GM18520 (cell line): Measurements from ENCODE around the gene RNU1-1.
"Not testable (repeated sequence)": the region's sequence is repeated elsewhere in the genome, so short reads cannot be mapped to it uniquely, and the experiment has no call there.

Experiments
- ATAC-seq: cut with Tn5 transposase; IDR thresholded peaks from one replicate; pipeline ENCODE4 v1.9.1; 2021; ENCODE audit not compliant: unreplicated experiment

Gene RNU1-1

DNA sequence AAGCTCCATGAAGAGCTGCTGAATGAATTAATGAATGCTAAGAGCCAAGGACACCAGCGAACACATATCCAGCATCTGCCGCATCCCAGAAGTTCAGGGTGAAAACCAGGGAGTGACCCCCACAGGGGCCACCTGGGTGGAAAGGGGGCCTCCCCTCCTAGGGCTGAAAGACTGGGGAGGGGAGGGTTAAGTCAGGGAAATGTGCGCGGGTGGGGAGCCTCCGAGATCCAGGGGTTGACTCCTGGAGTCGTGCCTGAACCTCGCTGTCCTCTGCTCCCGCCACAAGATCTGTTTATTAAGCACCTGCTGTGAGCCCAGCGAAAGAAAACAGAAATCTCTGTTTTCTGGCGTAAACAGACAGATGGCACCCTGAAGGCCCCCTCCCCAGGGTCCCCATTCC, 16.0 kb downstream of the RNU1-1 start:
- not testable (repeated sequence) for ATAC-seq

DNA sequence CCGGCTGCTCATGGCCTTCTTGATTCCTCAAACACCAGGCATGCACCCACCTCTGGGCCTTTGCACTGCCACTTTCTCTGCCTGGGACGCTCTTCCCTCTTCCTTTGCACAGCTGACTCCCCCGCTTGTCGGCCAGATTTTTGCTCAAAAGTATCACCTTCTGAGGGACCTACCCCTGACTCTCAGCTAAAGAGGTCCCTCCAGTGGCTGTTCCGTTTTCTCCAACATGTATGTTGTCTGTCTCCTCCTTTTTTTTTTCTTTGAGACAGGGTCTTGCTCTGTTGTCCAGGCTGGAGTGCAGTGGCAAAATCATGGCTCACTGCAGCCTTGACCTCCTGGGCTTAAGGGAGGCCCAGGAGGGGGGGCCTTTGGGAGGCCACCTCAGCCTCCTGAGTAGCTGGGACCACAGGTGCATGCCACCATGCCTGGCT, 16.6 kb downstream of the RNU1-1 start:
- ATAC-seq: not testable (repeated sequence)

DNA sequence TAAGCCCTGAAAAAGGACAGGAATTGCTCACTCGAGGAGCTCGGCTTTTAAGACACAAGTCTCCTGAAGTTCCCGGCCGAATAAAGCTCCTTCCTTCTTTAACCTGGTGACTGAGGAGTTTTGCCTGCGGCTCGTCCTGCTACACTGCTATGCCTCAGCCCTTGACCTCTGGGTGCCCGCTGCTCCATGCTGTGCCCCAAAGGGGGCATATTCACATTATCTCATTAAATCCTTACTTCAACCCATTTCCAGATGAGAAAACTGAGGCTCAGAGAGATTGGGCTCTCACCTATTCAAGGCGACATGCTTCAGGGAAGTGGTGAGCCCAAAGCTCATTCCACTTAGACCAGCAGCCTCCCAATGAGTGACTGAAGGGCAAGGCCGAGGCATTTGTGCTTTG, 20.4 kb downstream of the RNU1-1 start:
- ATAC-seq: not testable (repeated sequence)

DNA sequence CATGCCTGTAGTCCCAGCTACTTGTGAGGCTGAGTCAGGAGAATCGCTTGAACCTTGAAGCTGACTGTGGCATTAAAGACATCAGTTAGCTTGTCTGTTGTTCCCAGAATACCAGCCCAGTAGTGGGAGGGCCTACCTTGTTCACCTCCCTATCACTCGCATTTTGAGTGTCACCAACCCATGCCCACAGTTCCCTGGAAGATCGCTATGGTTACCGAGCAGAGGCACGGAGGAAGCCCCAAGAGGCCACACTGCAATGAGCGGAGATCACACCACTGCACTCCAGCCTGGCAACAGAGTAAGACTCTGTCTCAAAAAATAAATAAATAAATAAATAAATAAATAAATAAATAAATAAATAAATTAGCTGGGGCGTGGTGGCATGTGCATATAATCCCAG, 21.1 kb downstream of the RNU1-1 start:
- ATAC-seq: not testable (repeated sequence)

DNA sequence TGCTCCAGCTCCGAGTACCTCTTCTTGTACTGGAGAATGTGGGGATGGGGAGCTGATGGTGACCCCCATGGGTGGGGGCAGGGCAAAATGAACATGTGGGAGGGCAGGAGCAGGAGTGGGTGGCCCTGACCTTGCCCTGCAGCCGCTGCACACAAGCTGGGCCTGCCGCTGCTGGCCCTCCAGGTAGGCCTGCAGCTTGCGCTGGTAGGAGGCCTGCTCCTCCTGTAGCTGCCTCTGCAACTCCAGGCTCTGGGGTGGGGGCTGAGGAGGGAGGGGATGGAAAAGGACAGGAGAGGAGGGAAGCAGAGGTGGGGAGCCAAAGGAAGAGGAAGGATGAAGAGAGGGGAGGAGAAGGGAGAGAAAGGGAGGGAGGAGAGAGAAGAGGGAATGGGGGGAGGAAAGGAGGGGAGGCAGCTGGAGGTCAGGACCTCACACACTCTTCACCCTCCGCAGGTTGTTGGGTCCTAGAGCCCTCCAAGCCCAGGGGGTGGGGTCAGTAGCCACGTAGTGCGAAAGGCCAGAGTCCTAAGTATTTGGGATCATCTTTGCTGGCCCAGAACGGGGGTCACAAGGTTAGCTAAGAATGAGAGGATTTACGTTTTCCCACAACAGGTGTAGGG, 22.9 kb downstream of the RNU1-1 start:
- no peak for ATAC-seq

DNA sequence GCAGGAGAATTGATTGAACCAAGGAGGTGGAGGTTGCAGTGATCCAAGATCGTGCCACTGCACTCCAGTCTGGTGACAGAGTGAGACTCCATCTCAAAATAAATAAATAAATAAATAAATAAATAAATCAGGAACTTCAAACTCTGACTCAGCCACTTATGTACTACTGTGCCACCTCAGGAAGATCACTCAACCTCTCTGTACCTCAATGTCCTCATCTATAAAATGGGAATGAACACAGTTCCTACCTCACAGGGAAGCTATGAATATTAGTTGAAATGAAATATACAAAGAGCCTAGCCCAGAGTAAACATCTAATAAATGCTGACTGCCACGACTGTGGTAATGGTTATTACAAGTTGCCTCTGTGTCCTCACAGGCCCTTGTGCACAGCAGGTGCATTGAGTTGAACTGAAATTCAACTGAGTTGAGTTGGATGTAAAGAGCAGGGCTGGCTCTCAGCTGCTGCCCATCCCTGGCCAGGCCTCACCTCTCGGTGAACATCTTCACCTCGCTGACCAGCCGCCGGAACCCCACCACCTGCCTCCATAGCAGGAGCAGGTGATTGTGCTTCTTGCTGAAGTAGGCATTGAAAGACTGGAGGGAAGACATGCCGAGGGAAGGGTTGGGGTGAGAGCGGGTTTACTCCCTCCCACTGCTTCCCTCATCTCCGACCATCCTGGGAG, 24.7 kb downstream of the RNU1-1 start:
- not testable (repeated sequence) for ATAC-seq

DNA sequence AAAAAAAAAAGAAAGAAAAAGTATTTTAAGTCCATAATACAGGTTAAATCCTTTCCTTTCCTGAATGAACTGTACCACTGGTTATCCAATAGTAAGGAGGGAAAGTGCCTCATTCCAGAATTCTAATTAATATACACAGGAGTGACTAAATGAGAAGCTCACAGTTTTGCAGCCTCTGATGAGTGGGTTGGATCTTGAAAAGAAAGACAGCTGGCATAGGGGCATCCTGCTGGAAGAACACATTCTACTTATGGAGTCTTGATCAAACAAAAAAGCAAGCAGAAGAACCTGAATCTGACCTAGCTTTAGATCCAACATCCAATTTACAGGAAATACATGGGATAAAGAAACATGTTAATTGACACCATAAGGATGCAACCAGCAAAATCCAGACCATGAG, 27.1 kb downstream of the RNU1-1 start:
- ATAC-seq: not testable (repeated sequence)

DNA sequence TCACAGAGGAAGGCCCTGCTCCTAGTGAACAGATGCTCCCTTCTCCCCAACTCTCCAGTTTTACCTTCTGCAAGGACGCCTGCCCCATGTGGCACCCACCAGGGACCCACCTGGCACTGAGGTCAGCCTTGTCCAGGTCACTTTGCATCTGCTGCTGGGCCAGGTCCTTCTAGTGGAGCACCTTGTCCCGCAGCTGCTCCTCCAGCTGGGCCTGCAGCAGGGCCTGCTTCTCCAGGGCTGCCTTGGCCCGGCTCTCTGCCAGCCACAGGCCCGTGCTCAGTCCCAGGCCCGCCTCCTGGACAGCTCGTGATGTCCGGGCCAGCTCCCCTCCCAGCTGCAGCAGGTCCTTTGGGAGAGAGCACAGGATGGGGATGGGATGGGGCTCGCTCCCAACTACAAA, 27.8 kb downstream of the RNU1-1 start:
- ATAC-seq: not testable (repeated sequence)

DNA sequence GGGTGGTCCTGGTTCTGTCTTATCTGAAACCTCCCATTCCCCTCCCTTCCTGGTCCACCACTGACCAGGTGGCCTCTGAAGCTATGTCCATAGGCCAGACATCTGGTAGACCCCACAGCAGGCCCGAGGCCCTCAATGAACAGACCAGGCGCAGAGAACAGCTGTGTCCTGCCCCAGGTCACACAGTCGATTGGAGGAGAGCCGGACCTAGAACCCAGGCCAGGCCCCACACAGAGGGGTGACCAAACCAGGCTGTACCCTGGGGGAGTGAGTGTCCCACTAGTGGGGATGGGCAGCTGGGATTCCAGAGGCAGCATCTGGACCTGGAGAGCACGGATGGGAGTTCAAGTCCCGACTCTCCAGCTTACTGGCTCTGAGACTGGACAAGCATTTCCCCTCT, 29.2 kb downstream of the RNU1-1 start:
- no peak for ATAC-seq

DNA sequence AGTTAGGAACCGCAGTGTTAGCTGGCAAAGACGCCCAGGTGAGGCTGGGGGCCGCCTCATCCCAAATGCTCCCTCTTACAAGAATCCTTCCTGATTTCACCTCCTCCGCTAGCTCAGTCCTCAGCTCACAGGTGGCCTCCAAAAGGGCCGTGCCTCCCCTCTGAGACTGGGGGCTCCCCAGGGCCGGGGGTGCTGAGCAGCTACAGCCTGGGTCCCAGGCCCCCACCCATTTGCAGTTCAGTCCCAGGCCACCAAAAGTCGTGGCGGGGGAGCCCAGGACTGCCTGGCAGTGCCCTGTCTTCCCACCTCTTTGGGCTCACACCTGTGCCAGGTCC, 29.6 kb downstream of the RNU1-1 start:
- no peak for ATAC-seq

DNA sequence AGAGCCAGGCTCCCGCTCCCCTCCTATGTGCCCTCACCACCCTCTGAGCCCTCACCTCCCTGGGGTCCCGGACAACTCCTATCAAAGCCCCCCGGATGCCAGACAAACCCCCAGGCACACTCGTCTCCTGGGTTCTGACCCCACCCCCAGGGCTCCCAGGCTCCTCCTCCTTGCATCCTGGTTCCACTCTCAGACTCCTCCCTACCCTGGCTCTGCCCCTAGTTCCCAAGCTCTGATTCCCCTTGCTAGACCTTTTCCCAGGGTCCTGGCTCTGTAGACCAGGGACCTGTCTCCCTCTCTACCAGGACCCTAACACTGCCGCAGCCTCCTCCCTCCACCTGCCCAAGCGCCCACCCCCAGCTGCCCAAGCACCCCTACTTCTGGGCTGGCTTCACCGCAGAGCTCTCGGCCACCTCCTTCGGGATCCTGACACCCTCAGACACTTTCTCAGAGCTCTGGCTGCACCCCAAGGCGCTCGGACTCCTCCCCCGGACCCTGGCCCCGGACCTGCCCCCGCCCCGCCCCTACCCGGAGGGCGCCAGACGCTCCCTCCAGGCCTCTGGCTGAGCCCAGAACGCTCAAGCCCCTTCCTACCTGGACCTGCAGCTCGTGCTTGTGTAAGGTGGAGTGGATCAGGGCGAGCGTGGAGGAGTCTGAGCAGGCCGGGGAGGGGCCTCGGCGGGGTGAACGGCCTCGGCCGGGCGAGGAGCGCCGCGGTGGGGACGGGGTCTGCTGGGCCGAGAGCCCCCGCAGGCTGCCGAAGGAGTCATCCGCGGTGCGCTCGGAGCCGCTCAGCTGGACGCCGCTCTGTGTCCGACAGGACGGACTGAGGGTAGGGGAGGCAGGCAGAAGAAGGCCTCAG, 30.2 kb downstream of the RNU1-1 start:
- ATAC-seq: not testable (repeated sequence)

DNA sequence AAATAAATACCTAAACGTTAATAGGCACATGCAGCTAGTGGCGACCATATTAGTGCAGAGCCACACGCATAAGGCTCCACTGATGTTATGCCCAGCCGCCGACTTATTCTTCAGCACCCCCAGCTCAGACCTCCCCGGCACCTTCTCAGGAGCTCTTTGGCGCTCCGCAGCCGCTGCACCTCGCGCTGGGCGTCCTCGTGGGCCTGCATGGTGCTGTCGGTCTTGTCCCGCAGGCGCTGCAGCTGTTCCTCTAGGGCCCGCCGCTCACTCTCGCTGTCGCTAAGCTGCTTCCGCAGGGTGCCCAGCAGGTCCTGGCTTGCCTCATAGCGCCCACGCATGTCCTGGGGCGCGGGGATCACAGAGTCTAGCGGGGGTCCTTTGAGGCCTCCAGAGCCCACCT, 30.9 kb downstream of the RNU1-1 start:
- not testable (repeated sequence) for ATAC-seq

DNA sequence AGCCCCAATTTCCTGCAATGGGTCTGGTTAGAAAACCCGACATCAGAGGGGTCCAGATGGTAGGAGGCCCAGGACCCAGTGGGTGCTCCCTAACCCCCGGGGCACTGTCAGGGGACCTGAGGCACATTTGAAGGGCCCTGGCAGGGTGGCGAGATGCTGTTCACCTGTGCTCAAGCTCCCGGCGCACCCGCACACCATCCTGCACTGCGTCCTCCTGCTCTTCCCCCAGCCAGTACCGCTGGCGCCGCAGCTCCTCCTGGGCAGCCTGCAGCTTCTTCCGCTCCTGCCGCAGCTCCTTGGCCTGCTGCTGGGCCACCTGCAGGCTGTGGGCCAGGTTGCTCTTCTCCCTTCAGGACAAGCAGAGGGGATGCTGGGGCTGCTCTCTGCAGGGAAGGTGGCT, 36.0 kb downstream of the RNU1-1 start:
- ATAC-seq: no peak

DNA sequence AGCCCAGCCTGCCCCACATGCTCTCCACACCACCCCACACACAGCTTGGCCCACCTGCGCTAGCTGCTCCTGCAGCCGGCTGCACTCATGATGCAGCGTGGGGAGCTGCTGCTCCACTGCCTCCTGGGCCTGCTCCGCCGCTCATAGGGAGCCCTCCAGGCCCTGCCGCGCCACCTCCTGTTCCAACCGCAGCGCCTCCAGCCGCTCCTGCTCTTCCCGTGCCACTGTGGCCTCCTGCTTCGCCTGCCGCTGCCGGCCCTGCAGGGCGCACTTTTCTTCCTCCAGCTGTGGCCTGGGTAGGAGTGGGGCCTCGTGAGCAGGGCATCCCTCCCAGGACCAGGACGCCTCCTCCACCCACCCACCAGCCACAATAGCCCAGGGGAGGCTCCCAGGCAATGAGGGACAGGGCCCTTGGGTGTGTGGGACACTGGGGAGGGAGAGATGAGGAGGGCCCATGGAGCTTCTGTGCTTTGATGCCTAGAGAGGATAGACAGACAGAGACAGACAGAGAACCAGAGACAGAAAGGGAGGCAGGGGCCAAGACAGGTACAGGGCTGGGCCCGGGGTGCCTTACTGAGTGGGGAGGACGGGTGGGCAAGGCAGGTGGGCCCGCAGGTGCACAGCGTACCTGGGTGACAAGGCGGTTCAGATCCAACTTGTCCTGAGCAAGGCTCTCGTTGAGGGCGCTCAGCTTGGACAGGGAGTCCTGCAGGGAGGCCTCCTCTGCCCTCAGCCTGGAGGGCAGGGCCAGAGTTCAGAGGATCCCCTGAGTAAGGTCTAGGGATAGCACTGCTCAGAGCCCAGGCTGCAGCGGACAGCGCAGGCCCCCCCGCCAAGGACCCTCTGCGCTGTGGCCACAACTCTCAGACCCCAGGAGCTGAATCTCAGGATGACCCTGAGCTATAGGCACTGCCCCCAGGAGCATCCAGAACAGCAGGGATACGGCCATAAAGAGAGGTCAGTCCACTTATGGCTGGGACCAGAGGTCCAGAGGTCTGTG, 38.0 kb downstream of the RNU1-1 start:
- not testable (repeated sequence) for ATAC-seq

DNA sequence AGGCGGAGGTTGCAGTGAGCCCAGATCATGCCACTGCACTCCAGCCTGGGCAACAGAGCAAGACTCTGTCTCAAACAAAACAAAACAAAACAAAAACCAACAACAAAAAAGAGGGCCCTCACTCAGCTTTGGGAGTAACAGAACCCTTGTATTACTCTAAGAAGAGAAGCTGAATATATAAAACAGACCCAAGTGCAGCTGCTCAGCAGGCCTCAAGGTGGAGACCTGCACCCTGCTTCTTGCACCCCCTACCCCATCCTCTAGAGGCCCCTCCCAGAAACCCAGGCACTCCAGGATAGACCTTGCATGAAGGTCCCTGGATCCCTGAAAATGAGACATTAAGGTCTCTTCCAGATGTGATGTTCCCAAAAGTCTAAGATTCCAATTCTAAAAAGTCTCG, 39.2 kb downstream of the RNU1-1 start:
- ATAC-seq: not testable (repeated sequence)

DNA sequence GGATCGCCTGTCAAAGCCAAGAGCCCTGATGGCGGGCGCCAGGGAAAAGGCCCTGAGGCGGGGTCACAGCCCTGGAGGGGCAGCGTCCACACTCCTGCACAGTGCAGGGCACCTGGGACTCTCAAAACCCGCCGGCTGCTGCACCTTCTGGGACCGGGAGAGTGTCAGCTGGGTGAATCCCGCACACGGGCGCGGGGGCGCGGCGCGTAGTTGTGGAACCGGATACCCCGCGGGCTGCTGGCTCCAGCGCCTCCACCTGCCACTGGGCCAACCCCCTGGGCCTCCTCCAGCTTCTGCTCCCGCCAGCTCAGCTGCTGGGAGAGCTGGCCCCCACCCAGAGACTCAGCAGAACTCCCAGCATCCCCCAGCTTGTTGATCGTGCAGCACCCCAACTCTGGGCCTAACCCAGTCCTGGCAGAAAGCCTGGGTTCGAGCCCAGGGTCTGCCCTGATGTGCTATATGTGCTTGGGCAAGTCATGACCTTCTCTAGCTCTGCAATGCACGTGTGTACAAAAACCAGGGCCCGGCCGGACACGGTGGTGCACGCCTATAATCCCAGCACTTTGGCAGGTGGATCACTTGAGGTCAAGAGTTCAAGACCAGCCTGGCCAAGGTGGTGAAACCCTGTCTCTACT, 39.8 kb downstream of the RNU1-1 start:
- no peak for ATAC-seq

DNA sequence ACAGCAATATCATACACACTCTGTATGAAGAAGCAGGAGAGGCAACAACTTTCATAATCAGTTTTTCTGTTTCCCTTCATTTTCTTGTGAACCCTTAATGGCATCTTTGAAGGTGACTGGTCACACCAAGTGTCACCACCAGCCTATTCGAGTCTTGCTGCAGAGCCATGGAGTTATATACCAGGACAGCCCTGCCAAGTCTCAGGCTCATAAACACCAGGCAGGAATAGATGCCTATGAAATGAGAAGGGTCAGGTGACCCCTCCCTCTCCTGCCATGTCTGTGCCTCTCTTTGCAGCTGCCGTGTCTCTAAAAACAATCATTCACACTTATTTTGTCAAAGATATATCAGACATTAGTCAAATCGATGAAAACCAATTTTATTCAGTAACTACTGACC, 45.5 kb downstream of the RNU1-1 start:
- no peak for ATAC-seq

DNA sequence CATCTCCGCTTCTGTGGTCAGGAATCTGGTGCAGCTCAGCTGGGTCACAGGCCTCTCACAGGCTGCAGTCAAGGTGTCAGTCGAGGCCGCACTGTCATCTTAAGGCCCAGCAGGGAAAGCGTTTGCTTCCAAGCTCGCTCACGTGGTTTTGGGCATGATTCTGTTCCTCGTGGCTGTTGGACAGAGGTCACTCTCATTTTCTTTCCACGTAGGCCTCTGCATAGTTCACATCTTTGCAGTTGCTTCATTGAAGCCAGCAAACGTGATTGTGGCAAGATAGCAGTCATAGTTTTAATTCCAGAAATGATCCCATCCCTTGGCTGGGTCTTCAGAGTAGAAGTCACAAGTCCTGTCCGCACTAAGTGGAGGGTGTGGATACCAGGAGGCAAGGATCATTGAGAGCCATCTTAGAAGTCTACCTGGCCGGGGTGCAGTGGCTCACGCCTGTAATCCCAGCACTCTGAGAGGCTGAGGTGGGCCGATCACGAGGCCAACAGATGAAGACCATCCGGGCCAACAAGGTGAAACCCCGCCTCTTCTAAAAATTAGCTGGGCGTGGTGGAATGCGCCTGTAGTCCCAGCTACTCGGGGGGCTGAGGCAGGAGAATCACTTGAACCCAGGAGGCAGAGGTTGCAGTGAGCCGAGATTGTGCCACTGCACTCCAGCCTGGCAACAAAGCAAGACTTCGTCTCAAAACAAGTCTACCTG, 49.0 kb downstream of the RNU1-1 start:
- ATAC-seq: no peak
